Gastrocnemius medialis (tissue), 4 donors: Measurements from ENCODE around the gene KCNH3. TPM values are rescaled to one million over a fixed set of nuclear protein-coding genes. Genes with fewer than 3 reads are reported as not detected.

Source experiments
- ATAC-seq, 2 donors: fragments of 150-250 bp; one replicate each; pipeline ENCODE4 v1.9.1; 2016
- DNase-seq, 2 donors: peaks; one replicate each; pipeline ENCODE4 v3.0.0-alpha.2; 2019
- H3K27ac ChIP-seq, 4 donors: fragments of 200-600 bp; sonication (generic); 1 replicate in 1 of 4; 2 replicates in 3 of 4; pipeline ENCODE4 v1.5.1; 2016 to 2018; ENCODE audit warnings: mild to moderate bottlenecking in 2 of 4, moderate library complexity in 1 of 4
- H3K27me3 ChIP-seq, 3 donors: fragments of 200-600 bp; sonication (generic) in 2 of 3; 1 replicate in 1 of 3; 2 replicates in 2 of 3; pipeline versions ENCODE4 v1.5.1 to v1.6.0; 2016 to 2019; ENCODE audit warnings: mild to moderate bottlenecking in 1 of 3, moderate library complexity in 1 of 3
- H3K36me3 ChIP-seq, 2 donors: fragments of 200-600 bp; sonication (generic) in 1 of 2; one replicate each; pipeline ENCODE4 v1.5.1; 2017 to 2018
- H3K4me1 ChIP-seq, 2 donors: fragments of 200-600 bp; sonication (generic) in 1 of 2; one replicate each; pipeline ENCODE4 v1.5.1; 2016 to 2017; ENCODE audit warnings: mild to moderate bottlenecking in 2 of 2
- H3K4me3 ChIP-seq, 4 donors: fragments of 200-600 bp; sonication (generic) in 3 of 4; 1 replicate in 1 of 4; 2 replicates in 3 of 4; pipeline ENCODE4 v1.5.1; 2016 to 2019; ENCODE audit warnings: mild to moderate bottlenecking in 2 of 4
- H3K9me3 ChIP-seq, 3 donors: fragments of 200-600 bp; sonication (generic) in 2 of 3; 1 replicate in 1 of 3; 2 replicates in 2 of 3; pipeline ENCODE4 v1.5.1; 2016 to 2019
- POLR2A ChIP-seq, 2 donors: fragments of 450-650 bp; IDR thresholded peaks; one replicate each; pipeline ENCODE4 v1.6.1; 2017; ENCODE audit warnings: antibody characterized with exemption in 2 of 2, mild to moderate bottlenecking in 2 of 2, moderate library complexity in 2 of 2
- in situ Hi-C, 4 donors: fragments of 200-750 bp; cut with MboI; loops; one replicate each; pipeline versions ENCODE4 v1.15.0 to v1.8.0; 2017; ENCODE audit warnings: low sequenced_read_pairs in 4 of 4
- intact Hi-C: fragments of 100-400 bp; cut with DNase I; formaldehyde crosslinking; loops from one replicate; pipeline ENCODE4 v1.15.1; 2023; ENCODE audit warnings: low total_unique reads
- total RNA-seq, 4 donors: library from RNA; depleted of rRNA; stranded (reverse); fragments of >200 nt; gene quantifications; one replicate each; pipeline versions ENCODE4 v1.1.0 to v1.2.3, GENCODE V29; 2016
- TF ChIP-seq, protein P1 (sequence below), 5 experiments: fragments of 450-650 bp in 3 of 5; fragments of 200-600 bp in 2 of 5; sonication (generic) in 2 of 5; IDR thresholded peaks in 4 of 5; conservative IDR thresholded peaks in 1 of 5; 1 replicate in 4 of 5; 2 replicates in 1 of 5; pipeline ENCODE4 v1.5.1; 2016 to 2019; ENCODE audit warnings: antibody characterized with exemption in 5 of 5, mild to moderate bottlenecking in 3 of 5, moderate library complexity in 3 of 5

Gene KCNH3
- total RNA-seq, 4 donors from 2014 or later: not detected

GRCh38 chr12:49553512-49554088 lies 14.8 kb downstream of the KCNH3 start:
- Histone ChIP-seq H3K4me3 (no peak overlapping the region), H3K9me3 (no peaks in the 10 kb centered on the region), H3K4me1 (peaks cover 19 to 22% of the 10 kb centered on the region in 2 donors), H3K27ac (no peak overlapping the region), H3K27me3 (peaks cover 0 to 10% (median 0%) of the 10 kb centered on the region in 3 donors), H3K36me3 (peaks cover 0 to 25% of the 10 kb centered on the region in 2 donors)
- in situ Hi-C loops (no loop called here), intact Hi-C loops (loop anchor here (2.0 kb wide), 1 partner anchor 13 kb away; no protein-coding TSS in a partner anchor)
- no peak for TF ChIP-seq POLR2A (IDR thresholded peaks at IDR 0.05)
- TF ChIP-seq, protein P1, sequence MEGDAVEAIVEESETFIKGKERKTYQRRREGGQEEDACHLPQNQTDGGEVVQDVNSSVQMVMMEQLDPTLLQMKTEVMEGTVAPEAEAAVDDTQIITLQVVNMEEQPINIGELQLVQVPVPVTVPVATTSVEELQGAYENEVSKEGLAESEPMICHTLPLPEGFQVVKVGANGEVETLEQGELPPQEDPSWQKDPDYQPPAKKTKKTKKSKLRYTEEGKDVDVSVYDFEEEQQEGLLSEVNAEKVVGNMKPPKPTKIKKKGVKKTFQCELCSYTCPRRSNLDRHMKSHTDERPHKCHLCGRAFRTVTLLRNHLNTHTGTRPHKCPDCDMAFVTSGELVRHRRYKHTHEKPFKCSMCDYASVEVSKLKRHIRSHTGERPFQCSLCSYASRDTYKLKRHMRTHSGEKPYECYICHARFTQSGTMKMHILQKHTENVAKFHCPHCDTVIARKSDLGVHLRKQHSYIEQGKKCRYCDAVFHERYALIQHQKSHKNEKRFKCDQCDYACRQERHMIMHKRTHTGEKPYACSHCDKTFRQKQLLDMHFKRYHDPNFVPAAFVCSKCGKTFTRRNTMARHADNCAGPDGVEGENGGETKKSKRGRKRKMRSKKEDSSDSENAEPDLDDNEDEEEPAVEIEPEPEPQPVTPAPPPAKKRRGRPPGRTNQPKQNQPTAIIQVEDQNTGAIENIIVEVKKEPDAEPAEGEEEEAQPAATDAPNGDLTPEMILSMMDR (IDR thresholded peaks at IDR 0.05 in 4 of 5, conservative IDR thresholded peaks at IDR 0.05 in 1 of 5): peak in 3 of 5 experiments; percentile 7 to 39 (median 15)
- no peak for ATAC-seq
- DNase-seq: no peak

GRCh38 chr12:49554266-49554665 lies 15.4 kb downstream of the KCNH3 start:
- TF ChIP-seq POLR2A (IDR thresholded peaks at IDR 0.05): no peak
- TF ChIP-seq, protein P1 (IDR thresholded peaks at IDR 0.05 in 4 of 5, conservative IDR thresholded peaks at IDR 0.05 in 1 of 5): no peak
- H3K36me3 ChIP-seq: peaks cover 0 to 32% of the 10 kb centered on the region in 2 donors
- H3K4me1 ChIP-seq: peaks cover 13 to 15% of the 10 kb centered on the region in 2 donors
- in situ Hi-C loops (no loop called here), intact Hi-C loops (no loop called here)
- no peak overlapping the region for H3K27ac ChIP-seq
- DNase-seq: no peak
- peaks cover 0 to 4% (median 0%) of the 10 kb centered on the region in 3 donors for H3K27me3 ChIP-seq
- H3K9me3 ChIP-seq: no peaks in the 10 kb centered on the region
- no peak for ATAC-seq
- no peak overlapping the region for H3K4me3 ChIP-seq

GRCh38 chr12:49555631-49556390 lies 17.0 kb downstream of the KCNH3 start:
- intact Hi-C loops: no loop called here
- Histone ChIP-seq H3K27me3 (no peaks in the 10 kb centered on the region), H3K9me3 (no peaks in the 10 kb centered on the region), H3K36me3 (peaks cover 0 to 48% of the 10 kb centered on the region in 2 donors), H3K4me1 (peaks cover 10 to 13% of the 10 kb centered on the region in 2 donors), H3K4me3 (no peak overlapping the region), H3K27ac (no peak overlapping the region)
- ATAC-seq: no peak
- no peak for DNase-seq
- TF ChIP-seq POLR2A (IDR thresholded peaks at IDR 0.05): no peak
- TF ChIP-seq, protein P1 (IDR thresholded peaks at IDR 0.05 in 4 of 5, conservative IDR thresholded peaks at IDR 0.05 in 1 of 5): no peak
- in situ Hi-C loops: no loop called here

DNA sequence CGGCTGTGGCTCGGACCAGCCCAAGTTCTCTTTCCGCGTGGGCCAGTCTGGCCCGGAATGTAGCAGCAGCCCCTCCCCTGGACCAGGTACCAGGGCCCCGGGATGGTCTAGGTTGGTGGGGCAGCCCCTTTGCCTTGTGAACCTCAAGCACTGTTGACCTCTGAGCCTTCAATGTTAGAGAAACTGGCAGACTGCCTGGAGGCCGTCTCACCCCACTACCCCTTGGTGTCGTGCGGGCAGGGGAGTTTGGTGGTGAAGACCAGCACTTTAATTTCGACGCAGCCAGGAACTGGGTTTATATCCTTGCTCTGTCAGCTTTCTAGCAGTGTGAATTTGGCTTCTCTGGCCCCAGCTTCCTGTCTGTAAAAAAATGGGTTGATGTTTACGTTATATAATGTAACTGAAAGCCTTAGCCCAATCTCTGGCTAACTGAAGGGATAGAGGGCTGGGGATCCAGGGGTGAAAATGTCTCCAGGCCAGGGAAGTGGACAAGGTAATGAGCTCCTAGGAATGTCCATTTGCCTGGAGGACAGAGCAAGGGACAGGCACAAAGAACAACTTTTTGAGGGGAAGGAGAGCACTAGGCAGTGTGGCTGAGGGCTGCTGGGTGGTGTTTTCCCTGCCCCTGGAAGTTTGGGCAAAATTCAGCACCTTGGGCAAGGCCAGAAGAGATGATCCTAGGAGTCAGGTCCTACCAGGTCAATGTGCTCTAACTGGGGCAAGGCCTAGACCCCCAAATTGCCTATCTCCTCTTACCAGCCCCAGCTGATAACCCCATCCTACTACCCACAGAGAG lies 17.8 kb downstream of the KCNH3 start:
- DNase-seq: no peak
- Histone ChIP-seq H3K27me3 (no peaks in the 10 kb centered on the region), H3K27ac (no peak overlapping the region), H3K9me3 (no peaks in the 10 kb centered on the region), H3K4me1 (peaks cover 10 to 13% of the 10 kb centered on the region in 2 donors), H3K36me3 (peaks cover 0 to 55% of the 10 kb centered on the region in 2 donors), H3K4me3 (no peak overlapping the region)
- in situ Hi-C loops (no loop called here), intact Hi-C loops (no loop called here)
- TF ChIP-seq, protein P1 (IDR thresholded peaks at IDR 0.05 in 4 of 5, conservative IDR thresholded peaks at IDR 0.05 in 1 of 5): no peak
- no peak for TF ChIP-seq POLR2A (IDR thresholded peaks at IDR 0.05)
- no peak for ATAC-seq
